ENCODE data around the gene NXNL1.

NXNL1 gene

GRCh38 chr19:17457616-17458015, 3.1 kb downstream of the NXNL1 start:
- H3K4me2 ChIP-seq (ENCODE audit: low read length): no peak overlapping the region
- 0 out of 2 replicates have a peak, but pooled peaks cover 2% of the 10 kb centered on the region for H3F3A ChIP-seq (ENCODE audit: control insufficient read depth, insufficient read depth)
- H4K20me1 ChIP-seq (ENCODE audit: control insufficient read depth, insufficient read depth, low read depth, low read length): no peaks in the 10 kb centered on the region
- peaks cover 11% of the 10 kb centered on the region for H3K27me3 ChIP-seq (ENCODE audit: control insufficient read depth, low read length)
- H3K79me2 ChIP-seq (ENCODE audit: control insufficient read depth, low read length): no peaks in the 10 kb centered on the region
- TF ChIP-seq EZH2phosphoT487 (IDR thresholded peaks at IDR 0.05; ENCODE audit: borderline replicate concordance, low read length): no peak
- TF ChIP-seq CTCF (IDR thresholded peaks at IDR 0.05; ENCODE audit: low read depth, low read length, poor library complexity, severe bottlenecking): no peak
- H3K4me3 ChIP-seq (ENCODE audit: low read length): no peak overlapping the region
- H3K4me1 ChIP-seq (ENCODE audit: control insufficient read depth, low read length): peaks cover 6% of the 10 kb centered on the region
- H3K9me2 ChIP-seq (replicated peaks; ENCODE audit: control insufficient read depth, low read length): no peaks in the 10 kb centered on the region
- no peaks in the 10 kb centered on the region for H3K9me3 ChIP-seq (ENCODE audit: control insufficient read depth, insufficient read depth, low read length)
- no peak overlapping the region for H3K27ac ChIP-seq (ENCODE audit: low read depth, low read length)
- no peaks in the 10 kb centered on the region for H3K36me3 ChIP-seq (ENCODE audit: control insufficient read depth, low read length)

- H3K4me2 ChIP-seq (ENCODE audit: low read length): no peak overlapping the region
- no peak overlapping the region for H3K4me3 ChIP-seq (ENCODE audit: low read length)
These were observed 4.6 kb downstream of the NXNL1 start for GRCh38 chr19:17456127-17456526.

GRCh38 chr19:17455308-17456123, 5.2 kb downstream of the NXNL1 start:
- H3K4me2 ChIP-seq (ENCODE audit: low read length): no peak overlapping the region
- H3K9me2 ChIP-seq (replicated peaks; ENCODE audit: control insufficient read depth, low read length): no peaks in the 10 kb centered on the region
- H3K9me3 ChIP-seq (ENCODE audit: control insufficient read depth, insufficient read depth, low read length): no peaks in the 10 kb centered on the region
- no peak overlapping the region for H3K27ac ChIP-seq (ENCODE audit: low read depth, low read length)
- no peak overlapping the region for H3K4me3 ChIP-seq (ENCODE audit: low read length)
- H3K36me3 ChIP-seq (ENCODE audit: control insufficient read depth, low read length): no peaks in the 10 kb centered on the region
- H3K79me2 ChIP-seq (ENCODE audit: control insufficient read depth, low read length): no peaks in the 10 kb centered on the region
- no peaks in the 10 kb centered on the region for H4K20me1 ChIP-seq (ENCODE audit: control insufficient read depth, insufficient read depth, low read depth, low read length)
- H3K4me1 ChIP-seq (ENCODE audit: control insufficient read depth, low read length): peaks cover 16% of the 10 kb centered on the region
- peaks cover 9% of the 10 kb centered on the region for H3K27me3 ChIP-seq (ENCODE audit: control insufficient read depth, low read length)
- peaks cover 12% of the 10 kb centered on the region for H3F3A ChIP-seq (ENCODE audit: control insufficient read depth, insufficient read depth)
- TF ChIP-seq CTCF (IDR thresholded peaks at IDR 0.05; ENCODE audit: low read depth, low read length, poor library complexity, severe bottlenecking) (no peak), EZH2phosphoT487 (IDR thresholded peaks at IDR 0.05; ENCODE audit: borderline replicate concordance, low read length) (no peak)

More at GRCh38 chr19:17456127-17456526, 4.6 kb downstream of the NXNL1 start:
- H3K9me2 ChIP-seq (replicated peaks; ENCODE audit: control insufficient read depth, low read length): no peaks in the 10 kb centered on the region
- TF ChIP-seq EZH2phosphoT487 (IDR thresholded peaks at IDR 0.05; ENCODE audit: borderline replicate concordance, low read length): no peak
- TF ChIP-seq CTCF (IDR thresholded peaks at IDR 0.05; ENCODE audit: low read depth, low read length, poor library complexity, severe bottlenecking): no peak
- H3F3A ChIP-seq (ENCODE audit: control insufficient read depth, insufficient read depth): peaks cover 8% of the 10 kb centered on the region; the same call in 1 of the 2 replicates
- peaks cover 10% of the 10 kb centered on the region for H3K4me1 ChIP-seq (ENCODE audit: control insufficient read depth, low read length)
- H4K20me1 ChIP-seq (ENCODE audit: control insufficient read depth, insufficient read depth, low read depth, low read length): no peaks in the 10 kb centered on the region
- no peak overlapping the region for H3K27ac ChIP-seq (ENCODE audit: low read depth, low read length)
- peaks cover 11% of the 10 kb centered on the region for H3K27me3 ChIP-seq (ENCODE audit: control insufficient read depth, low read length)
- H3K79me2 ChIP-seq (ENCODE audit: control insufficient read depth, low read length): no peaks in the 10 kb centered on the region
- H3K9me3 ChIP-seq (ENCODE audit: control insufficient read depth, insufficient read depth, low read length): no peaks in the 10 kb centered on the region
- no peaks in the 10 kb centered on the region for H3K36me3 ChIP-seq (ENCODE audit: control insufficient read depth, low read length)

Data from DOHH2 (cell line).